Lower leg skin (tissue), 4 donors: Measurements from ENCODE around the gene PTTG1IP. TPM values are rescaled to one million over a fixed set of nuclear protein-coding genes. Genes with fewer than 3 reads are reported as not detected.

Source experiments
- DNase-seq, 2 donors: peaks; one replicate each; pipeline ENCODE4 v3.0.0-alpha.2; 2019; ENCODE audit warnings: low spot score in 2 of 2
- H3K4me3 ChIP-seq: fragments of 200-600 bp; sonication (generic); 2 replicates; pipeline ENCODE4 v1.5.1; 2017; ENCODE audit warnings: mild to moderate bottlenecking, low read depth; ENCODE audit not compliant: poor library complexity, severe bottlenecking
- CTCF ChIP-seq, 3 donors: fragments of 450-650 bp; IDR thresholded peaks; one replicate each; pipeline ENCODE4 v1.5.1; 2016; ENCODE audit warnings: antibody characterized with exemption in 3 of 3, mild to moderate bottlenecking in 3 of 3, moderate library complexity in 2 of 3
- POLR2A ChIP-seq, 2 donors: fragments of 450-650 bp; IDR thresholded peaks; one replicate each; pipeline ENCODE4 v1.6.1; 2016 to 2017; ENCODE audit warnings: antibody characterized with exemption in 2 of 2, mild to moderate bottlenecking in 1 of 2, moderate library complexity in 1 of 2
- whole genome bisulfite sequencing, 2 donors: methylation state at CpG; one replicate each; pipeline ENCODE4 v1.1.5; 2018; 5-methylcytosine and 5-hydroxymethylcytosine counted together
- intact Hi-C: fragments of 100-400 bp; cut with DNase I; formaldehyde crosslinking; loops from one replicate; pipeline ENCODE4 v1.15.0; 2023; ENCODE audit warnings: low total_unique reads
- total RNA-seq, 4 donors: library from RNA; depleted of rRNA; stranded (reverse); fragments of >200 nt; gene quantifications; one replicate each; pipeline ENCODE4 v1.1.0, GENCODE V29; 2016

The PTTG1IP gene
- total RNA-seq, 4 donors from 2014 or later: 110 to 193 (median 133) TPM

GRCh38 chr21:44803651-44804050 lies 69.8 kb downstream of the PTTG1IP start:
- no peak for TF ChIP-seq CTCF (IDR thresholded peaks at IDR 0.05)
- TF ChIP-seq POLR2A (IDR thresholded peaks at IDR 0.05): no peak
- no peak for DNase-seq
- WGBS, 2 donors: 63 to 75% methylated on average over 3 of the region's 3 CpGs
- H3K4me3 ChIP-seq: no peak overlapping the region
- intact Hi-C loops: loop anchor here (1.0 to 10.0 kb wide), 2 partner anchors 41 to 131 kb away; no protein-coding TSS in a partner anchor

DNA sequence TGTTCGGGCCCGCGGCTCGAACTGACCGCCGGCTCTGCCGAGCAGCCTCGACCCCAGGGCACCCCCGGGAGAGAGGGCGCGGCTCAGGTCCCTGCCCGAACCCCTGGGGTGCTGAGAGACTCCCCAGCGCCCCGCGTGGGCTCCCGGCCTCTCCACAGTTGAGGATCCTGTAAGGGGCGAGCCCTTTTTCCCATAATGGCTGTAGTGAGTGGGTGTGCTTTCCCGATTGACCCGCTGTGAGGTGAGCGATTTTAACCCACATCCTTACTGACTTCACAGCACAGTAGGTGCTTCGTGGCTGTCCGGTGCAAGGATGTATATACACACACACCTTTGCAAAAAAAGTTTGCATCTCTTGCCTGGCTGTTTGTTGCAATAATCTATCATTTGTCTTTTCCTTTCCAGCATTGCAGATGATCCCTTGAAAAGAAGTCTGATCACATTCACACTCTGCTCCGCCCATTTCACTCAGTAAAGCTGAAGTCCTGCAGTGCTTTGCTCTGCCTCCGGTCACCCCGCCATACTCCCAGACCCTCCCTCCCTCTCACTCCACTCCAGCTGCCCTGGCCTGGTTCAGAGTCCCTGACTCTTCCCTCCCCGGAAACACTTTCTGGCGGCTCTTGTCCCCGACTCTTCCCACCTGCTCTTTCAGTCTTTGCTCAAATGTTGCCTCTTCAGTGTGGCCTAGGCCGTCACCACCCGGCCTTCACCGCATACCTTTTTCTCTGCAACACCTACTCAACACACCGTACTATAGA lies 70.9 kb downstream of the PTTG1IP start:
- TF ChIP-seq POLR2A (IDR thresholded peaks at IDR 0.05) (no peak), CTCF (IDR thresholded peaks at IDR 0.05) (no peak)
- WGBS, 2 donors: 32 to 44% methylated on average over 17 to 23 of the region's 32 CpGs
- intact Hi-C loops: loop anchor here (10.0 kb wide), 1 partner anchor 132 kb away; no protein-coding TSS in a partner anchor
- no peak for DNase-seq
- H3K4me3 ChIP-seq: peak overlapping the region; percentile 76

DNA sequence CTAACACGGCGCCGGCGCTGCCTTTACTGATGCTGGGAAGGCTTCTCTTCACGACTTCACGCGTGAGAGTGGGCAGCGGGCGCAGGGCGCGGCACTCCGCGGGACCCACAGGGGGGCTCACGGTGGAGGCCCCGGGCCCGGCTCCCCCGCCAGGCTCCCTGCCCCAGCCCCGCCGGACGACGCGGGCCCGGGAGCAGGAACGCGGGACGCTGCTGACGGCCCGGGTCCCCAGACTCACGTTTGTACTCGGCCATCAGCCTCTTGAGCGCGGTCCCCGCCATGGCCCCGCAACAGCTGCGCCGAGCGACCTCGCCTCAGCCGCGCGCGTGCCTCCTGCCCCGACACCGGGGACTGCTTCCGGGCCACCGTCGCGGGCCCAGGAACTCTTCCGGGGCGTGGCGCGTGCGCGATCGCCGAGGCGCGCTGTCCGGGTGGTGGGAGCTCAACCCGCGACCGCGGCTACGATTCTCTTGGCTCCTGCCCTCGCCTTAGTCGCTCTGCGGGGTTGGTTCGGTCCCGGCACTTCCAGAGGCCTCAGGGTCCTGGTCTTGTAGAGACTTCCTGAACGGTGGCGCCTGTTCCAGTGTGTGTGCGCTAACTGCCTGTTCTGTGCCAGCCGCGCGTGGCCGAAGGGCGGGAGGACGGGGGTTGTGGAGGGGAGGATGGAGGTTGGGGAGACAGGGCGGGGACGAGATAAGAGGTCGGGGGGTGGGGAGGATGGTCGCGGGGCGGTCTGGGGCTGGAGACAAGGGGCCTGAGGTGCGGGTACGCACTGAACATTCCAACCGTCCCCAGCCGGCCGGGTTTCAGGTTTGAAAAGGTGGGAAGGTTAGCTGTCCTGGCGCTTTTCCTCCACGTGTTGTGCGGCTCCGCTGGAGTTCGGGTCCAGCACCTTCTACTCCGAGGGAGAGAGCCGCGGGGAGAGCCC lies 71.8 kb downstream of the PTTG1IP start, which contains the start of gene UBE2G2:
UBE2G2 (minus strand) TSS at position 353 of the 928 bp plus-strand sequence; CDS start at position 281, 72 bp downstream.
- peak; percentile 64 to 96 for DNase-seq
- intact Hi-C loops: loop anchor here (10.0 kb wide), 1 partner anchor 133 kb away; no protein-coding TSS in a partner anchor
- H3K4me3 ChIP-seq: peak within 1 kb of the TSS; percentile 76
- TF ChIP-seq CTCF (IDR thresholded peaks at IDR 0.05): no peak
- no peak for TF ChIP-seq POLR2A (IDR thresholded peaks at IDR 0.05)
- 0 to 1% methylated on average over 42 to 74 of the region's 97 CpGs for WGBS, 2 donors

GRCh38 chr21:44800971-44801467 lies 72.5 kb downstream of the PTTG1IP start:
- DNase-seq: no peak
- WGBS, 2 donors: 2% methylated on average over 17 of the region's 17 CpGs
- TF ChIP-seq POLR2A (IDR thresholded peaks at IDR 0.05) (no peak), CTCF (IDR thresholded peaks at IDR 0.05) (no peak)
- intact Hi-C loops: loop anchor here (10.0 kb wide), 1 partner anchor 134 kb away; no protein-coding TSS in a partner anchor
- H3K4me3 ChIP-seq: peak overlapping the region; percentile 76

- TF ChIP-seq POLR2A (IDR thresholded peaks at IDR 0.05): no peak
- WGBS, 2 donors: 36 to 45% methylated on average over 12 of the region's 12 CpGs
- DNase-seq: no peak
- H3K4me3 ChIP-seq: no peak overlapping the region
- intact Hi-C loops: loop anchor here (10.0 kb wide), 1 partner anchor 135 kb away; no protein-coding TSS in a partner anchor
Observed at GRCh38 chr21:44800103-44800502, 73.4 kb downstream of the PTTG1IP start.
